Activated CD4-positive, CD25-positive, alpha-beta regulatory T cell treated with anti-CD3 and anti-CD28 coated beads, Interleukin-2, amount 50 U/mL, for 24 hours (primary cell): ENCODE measurements around the gene SPAG6.
"Not testable (repeated sequence)": the region's sequence is repeated elsewhere in the genome, so short reads cannot be mapped to it uniquely, and the experiment has no call there.

Experiments used
- ATAC-seq, 2 donors: fragments of 150-1000 bp; cut with Tn5 transposase; one replicate each; pipeline ENCODE4 v1.10.0; 2021; ENCODE audit warnings: mild to moderate bottlenecking in 1 of 2, moderate library complexity in 1 of 2

SPAG6 gene

DNA sequence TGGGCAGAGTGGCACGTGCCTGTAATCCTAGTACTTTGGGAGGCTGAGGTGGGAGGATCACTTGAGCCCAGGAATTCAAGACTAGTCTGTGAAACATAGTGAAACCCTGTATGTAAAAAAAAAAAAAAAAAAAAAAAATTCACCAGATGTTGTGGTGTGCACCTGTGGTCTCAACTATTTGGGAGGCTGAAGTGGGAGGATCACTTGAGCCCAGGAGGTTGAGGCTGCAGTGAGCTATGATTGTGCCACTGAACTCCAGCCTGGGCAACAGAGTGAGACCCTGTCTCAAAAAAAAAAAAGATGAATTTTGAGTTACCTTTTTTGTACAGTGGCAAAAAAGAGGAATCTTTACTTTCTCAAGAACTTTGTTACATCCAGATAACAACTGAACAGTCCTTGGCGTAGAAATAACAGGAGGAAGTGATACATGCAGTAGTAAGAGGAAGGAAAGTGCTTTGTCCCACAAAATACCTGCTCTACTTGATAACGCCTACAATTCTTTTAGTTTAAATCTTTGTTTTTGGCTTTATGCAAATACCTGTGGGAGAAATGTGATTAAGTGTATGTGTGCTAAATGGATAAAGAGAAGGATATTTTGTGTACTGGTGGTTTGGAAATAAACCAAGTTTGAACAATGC is 29.3 kb downstream of the SPAG6 start:
- no peak for ATAC-seq

DNA sequence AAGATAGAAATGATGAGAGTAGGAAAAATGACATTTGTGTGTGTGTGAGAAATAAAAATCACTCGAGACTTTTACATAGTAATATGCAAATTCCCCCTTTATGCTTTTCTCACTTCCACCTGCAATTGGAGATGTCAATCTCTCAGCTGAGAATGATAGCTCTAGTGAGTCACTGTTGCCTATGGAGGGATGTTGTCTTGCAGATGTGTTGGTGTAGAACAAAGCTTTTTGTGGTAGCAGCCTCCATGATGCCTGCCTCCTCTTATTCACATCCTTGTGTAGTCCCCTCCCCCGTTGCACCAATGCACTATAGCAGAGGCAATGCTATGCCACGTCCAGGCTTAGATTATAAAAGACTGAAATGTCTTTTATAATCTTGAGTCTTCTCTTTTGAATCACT is 33.8 kb downstream of the SPAG6 start:
- ATAC-seq, result peak; percentile 95 to 96

DNA sequence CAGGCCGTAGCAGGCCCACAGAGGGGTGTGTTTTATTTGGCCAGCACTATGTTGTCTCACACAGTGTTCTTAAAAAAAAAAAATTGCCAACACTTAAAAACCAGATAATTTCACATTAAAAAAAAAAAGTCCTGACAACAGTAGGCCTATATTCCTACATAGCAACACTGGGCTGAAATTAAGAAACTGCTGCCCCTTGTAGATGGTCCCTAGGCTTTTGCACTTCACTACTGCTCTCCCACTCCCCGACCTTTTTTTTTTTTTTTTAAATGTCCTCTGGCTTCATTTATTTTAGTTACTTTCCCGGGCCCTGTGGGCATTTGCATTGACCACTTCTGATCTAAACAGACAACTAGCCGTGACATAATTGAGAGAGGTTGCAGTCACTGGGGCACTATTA is 36.0 kb downstream of the SPAG6 start:
- no peak for ATAC-seq

DNA sequence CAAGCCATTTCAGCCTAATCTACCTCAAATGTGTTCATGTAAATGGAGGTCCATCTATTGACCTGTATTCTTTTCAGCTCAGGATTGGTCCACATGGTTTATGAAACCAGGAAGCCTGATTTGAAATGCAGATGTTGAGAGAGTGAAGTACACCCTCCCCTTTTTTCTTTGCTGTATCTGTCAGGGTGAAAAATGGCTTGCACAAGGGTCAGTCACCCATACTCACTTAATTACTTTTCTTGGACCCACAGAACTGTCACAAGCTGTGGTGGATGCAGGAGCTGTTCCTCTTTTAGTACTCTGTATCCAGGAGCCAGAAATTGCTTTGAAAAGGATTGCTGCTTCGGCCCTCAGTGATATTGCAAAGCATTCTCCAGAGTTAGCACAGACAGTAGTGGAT is 41.2 kb downstream of the SPAG6 start:
- ATAC-seq, result no peak

DNA sequence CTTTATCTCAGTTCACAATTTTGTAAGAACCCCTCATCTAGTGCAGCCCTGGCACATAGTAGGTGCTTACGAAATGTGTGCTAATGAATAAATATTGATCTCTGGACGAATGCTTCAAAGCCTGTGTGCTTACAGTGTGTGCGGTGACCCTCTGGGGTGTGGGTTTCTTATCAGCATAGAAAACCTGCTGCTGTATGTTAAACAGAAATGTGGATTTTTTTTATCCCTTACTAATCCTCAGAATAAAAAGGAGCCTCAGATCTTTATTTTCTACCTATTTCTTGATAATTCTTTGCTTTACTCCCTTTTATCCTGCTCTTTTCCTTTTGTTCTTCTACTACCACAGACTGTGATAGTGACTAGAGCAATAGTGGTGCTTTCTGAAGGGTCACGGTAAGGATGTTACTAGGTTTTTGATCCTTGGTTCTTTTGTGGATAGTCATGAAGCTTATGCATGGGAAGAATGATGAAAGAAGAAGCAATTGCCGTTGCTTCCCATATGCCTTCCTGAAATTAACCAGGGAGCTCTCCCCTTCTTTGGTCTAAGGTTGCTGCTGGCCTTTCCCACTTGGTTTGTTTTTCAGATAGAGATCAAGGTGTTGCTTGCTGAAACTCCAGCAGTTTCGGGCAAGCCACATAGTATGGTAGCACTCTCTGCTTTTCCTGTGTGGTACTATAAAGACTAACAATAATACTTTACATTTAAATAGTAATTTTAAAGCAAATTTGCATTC is 44.7 kb downstream of the SPAG6 start:
- ATAC-seq, result no peak

DNA sequence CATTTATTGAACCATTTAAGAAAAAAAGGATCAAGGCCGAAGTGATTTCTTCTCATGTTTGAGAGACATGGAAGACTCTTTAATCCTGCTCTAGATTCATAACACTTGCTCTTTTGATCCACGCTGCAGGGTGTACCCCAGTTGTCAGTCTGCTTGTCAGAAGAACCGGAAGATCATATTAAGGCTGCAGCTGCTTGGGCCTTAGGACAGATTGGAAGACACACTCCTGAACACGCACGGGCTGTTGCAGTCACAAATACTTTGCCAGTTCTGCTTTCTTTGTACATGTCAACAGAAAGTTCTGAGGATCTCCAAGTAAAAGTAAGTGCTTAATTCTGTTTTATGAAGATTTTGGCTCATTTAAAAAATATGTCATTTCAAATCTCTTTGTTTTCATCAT is 46.3 kb downstream of the SPAG6 start:
- ATAC-seq, result no peak

- not testable (repeated sequence) for ATAC-seq
These were observed 50.9 kb downstream of the SPAG6 start for GRCh38 chr10:22396195-22396594.

DNA sequence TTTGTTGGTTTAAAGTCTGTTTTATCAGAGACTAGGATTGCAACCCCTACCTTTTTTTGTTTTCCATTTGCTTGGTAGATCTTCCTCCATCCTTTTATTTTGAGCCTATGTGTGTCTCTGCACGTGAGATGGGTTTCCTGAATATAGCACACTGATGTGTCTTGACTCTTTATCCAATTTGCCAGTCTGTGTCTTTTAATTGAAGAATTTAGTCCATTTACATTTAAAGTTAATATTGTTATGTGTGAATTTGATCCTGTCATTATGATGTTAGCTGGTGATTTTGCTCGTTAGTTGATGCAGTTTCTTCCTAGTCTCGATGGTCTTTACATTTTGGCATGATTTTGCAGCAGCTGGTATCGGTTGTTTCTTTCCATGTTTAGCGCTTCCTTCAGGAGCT is 61.6 kb downstream of the SPAG6 start:
- ATAC-seq, result not testable (repeated sequence)

DNA sequence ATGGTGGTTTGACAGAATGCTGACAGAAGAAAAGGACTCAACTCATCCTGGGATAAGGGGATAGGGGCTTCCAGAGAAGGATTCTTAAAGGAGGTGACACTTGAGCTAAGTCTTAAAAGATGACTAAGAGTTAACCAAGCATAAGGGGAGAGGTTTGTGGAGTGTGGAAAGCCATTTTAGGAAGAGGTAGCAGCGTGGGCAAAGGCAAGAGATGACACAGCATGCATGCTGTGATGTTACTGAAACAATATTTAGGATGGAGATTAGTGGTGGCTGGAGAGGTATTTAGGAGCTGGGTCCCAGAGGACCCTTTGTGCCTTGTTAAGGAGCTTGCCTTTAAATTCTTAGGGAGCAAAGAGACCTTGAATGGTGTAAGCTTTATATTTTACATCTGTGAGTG is 65.1 kb downstream of the SPAG6 start:
- no peak for ATAC-seq

- no peak for ATAC-seq
These were observed 65.5 kb downstream of the SPAG6 start for GRCh38 chr10:22410846-22411245.

- ATAC-seq, result no peak
These were observed 68.8 kb downstream of the SPAG6 start for GRCh38 chr10:22414146-22414545.

- no peak for ATAC-seq
These were observed 69.8 kb downstream of the SPAG6 start for GRCh38 chr10:22415072-22415471.

GRCh38 chr10:22417736-22418268 is 72.5 kb downstream of the SPAG6 start:
- no peak for ATAC-seq

- ATAC-seq, result peak in 1 of 2 donors; percentile 41
These were observed 75.7 kb downstream of the SPAG6 start for GRCh38 chr10:22420787-22421517.

DNA sequence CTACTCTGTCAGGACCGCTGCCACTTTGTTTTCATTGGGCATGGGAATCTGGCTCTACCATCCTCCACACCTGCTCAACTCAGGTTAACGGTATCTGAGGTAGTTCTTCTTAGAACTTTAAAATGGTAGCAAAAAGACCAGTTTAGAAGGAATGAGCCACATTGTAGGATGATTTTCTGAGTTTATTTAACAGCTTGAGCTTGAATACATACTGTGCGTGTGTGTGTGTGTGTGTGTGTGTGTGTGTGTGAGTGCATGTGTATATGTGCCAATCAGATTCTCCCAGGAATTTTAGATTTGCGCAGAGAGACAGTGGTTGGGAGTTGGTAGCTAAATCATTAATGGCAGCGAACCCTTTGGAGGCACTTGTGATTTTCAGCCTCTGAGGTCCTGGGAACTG is 81.4 kb downstream of the SPAG6 start:
- ATAC-seq, result no peak

DNA sequence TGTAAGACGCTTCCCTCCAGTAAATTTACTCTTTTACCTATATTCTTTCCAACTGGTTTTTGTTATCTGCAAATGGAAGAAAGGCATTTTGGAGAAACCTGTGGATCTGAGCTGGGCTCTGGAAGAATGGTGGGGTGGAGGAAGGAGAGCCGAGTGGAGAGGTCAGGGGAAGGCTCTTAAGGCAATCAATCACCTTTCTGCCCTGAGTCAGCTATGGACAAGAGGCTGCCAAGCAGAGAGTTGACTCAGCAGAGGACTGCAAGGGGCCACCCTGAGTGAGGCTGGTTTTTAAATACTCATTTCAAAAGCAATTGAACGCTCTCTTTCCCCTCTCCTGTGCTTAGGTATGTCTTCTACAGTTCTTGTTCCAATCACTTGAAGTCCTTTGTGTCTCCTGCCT is 81.8 kb downstream of the SPAG6 start:
- ATAC-seq, result peak in 1 of 2 donors; percentile 48

- no peak for ATAC-seq
These were observed 82.7 kb downstream of the SPAG6 start for GRCh38 chr10:22427890-22428571.

- ATAC-seq, result no peak
These were observed 83.8 kb downstream of the SPAG6 start for GRCh38 chr10:22429146-22429545.

DNA sequence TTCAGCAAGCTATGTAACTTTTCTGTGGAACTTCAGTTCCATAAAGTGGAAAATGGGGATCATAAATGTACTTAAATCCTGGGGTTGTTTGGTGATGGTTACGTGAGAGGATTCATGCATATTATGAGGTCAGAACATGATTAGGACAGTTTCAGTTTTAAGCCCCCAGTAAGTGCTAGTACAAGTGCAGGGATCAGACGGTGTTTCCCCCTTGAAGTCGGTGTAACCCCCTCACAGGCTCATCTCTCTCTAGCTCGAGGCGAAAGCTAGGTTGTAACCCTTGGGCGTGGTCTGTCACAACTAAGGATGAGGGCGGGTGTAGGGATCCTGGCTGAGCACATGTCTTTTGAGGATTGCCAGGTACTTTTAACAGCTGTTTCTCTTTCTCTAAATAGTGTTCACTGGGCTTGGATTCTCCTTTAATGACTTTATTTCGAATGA is 84.7 kb downstream of the SPAG6 start:
- peak in 1 of 2 donors; percentile 30 for ATAC-seq

- peak in 1 of 2 donors; percentile 24 for ATAC-seq
These were observed 88.6 kb downstream of the SPAG6 start for GRCh38 chr10:22433875-22434274.

- no peak for ATAC-seq
These were observed 89.2 kb downstream of the SPAG6 start for GRCh38 chr10:22434521-22434920.

- ATAC-seq, result no peak
These were observed 90.4 kb downstream of the SPAG6 start for GRCh38 chr10:22435650-22436049.

DNA sequence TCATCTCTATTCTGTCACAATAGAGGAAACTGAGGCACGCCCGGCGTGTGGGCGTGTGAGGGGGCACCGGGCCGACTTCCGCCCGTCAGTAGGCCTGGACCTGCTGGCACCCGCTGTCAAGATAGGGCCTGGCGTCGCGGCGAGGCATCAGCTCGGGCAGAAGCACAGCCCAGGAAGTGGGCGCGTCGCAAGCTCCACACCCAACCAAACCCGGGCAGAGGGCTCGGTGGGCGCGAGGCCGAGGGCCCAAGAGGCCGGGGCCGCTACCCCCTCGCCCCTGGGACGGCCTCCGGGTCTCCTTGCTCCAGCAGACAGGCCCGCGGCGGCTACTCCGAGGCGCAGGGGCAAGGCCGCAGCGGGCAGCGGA is 91.2 kb downstream of the SPAG6 start:
- peak; percentile 27 to 46 for ATAC-seq
